Measurements from ENCODE around the gene NDUFC2.
"Not testable (repeated sequence)": the region's sequence is repeated elsewhere in the genome, so short reads cannot be mapped to it uniquely, and the experiment has no call there.

NDUFC2 gene

GRCh38 chr11:78079232-78080083 lies at the start of gene NDUFC2:
Gene NDUFC2, minus strand, starts transcription at chr11:78079862. Its CDS starts 118 bp downstream, at chr11:78079744.
- DNase-seq (ENCODE audit: low spot score) = peak; percentile 83

GRCh38 chr11:78127403-78127802 lies 47.7 kb upstream of the NDUFC2 start:
- no peak for DNase-seq (ENCODE audit: low spot score)

GRCh38 chr11:78112582-78113275 lies 33.1 kb upstream of the NDUFC2 start:
- no peak for DNase-seq (ENCODE audit: low spot score)

DNA sequence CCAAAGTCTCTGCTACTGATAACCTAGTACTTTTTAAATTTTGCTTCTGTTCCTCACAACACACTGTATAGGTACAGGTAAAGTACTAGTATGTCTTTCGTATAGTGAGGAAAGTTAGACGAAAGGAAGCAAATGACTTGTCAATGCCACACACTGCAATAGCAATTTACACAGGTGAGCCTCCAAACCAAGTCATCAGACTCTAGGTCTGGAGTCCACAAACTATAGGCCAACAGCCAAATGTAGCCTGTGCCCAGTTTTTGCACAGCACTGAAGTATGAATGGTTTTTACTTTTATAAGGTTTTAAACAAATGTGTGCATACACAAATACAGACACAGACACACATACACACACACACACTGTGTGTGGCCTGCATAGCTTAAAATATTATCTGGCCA lies 31.6 kb upstream of the NDUFC2 start:
- no peak for DNase-seq (ENCODE audit: low spot score)

DNA sequence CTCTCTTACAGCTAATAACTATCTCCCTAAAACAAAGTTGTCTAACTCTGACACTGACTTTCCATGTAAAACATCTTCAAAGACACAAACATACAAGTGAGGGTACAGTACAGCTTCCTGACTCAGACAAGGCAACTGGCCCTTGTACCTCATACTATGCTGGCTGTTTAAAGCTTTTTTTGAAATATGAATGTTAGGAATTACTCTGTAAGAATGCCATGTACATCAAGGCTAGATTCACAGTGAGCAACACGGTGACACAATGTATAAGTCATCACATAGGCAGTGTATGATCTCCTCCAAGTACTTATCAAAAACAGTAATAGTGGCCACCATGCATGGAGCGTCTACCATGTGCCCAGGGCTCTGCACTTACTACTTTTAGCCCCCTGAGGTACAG lies 31.2 kb upstream of the NDUFC2 start:
- no peak for DNase-seq (ENCODE audit: low spot score)

DNA sequence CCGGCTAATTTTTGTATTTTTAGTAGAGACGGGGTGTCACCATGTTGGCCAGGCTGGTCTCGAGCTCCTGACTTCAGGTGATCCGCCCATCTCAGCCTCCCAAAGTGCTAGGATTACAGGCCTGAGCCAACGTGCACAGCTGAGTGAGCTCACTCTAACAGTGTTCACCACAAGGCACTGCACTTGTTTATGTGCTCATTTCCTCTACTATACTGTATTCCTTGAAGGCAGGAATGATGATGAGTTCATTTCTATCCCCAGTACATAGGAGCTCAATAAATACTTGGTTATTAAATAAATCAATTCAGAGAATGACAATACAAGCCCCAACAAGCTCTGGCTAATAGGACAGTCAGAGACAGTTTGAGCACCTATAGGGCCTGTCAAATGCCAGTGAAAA lies 30.7 kb upstream of the NDUFC2 start:
- DNase-seq (ENCODE audit: low spot score) = no peak

DNA sequence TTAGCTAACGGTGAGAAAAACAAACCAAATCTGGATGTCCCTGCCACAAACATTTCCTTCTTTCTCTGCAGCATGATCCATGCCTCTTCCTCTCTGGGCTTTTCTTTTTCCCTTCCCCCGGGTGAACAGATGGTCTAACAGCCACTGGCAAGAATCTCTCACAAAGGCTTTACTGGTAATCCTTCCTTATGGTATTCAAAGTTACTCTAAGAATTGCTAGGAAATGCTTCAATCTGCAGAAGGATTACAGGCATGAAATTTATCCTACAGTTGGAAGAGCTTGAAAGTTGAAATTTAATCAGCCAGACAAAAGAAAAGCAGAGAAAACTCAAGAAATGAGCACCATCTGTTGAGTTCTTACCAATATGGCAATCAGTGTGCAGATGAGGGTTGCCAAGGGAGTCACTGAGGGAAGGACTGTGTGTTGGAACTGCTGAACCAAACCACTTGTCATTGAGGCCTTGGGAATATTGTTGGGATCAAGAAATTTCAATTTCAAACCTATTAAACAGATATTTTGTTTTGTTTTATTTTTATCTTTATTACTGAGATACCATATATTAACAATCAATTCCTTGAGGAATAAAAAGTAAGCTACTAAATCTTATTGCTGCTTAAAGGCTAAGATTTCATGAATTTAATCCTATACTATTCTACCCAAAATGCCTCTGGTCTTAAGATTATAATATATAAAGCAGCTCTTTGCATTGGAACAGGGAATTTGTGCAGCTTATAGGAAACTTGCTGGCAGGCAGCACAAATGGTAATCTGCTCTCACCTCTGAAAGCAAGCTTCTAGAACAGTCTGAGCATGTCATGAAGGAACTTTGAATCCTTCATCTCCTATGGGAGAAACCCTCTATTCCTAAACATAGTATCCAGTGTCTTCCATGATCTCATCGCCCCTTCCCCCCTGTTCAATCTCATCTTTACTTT lies 29.7 kb upstream of the NDUFC2 start:
- no peak for DNase-seq (ENCODE audit: low spot score)

DNA sequence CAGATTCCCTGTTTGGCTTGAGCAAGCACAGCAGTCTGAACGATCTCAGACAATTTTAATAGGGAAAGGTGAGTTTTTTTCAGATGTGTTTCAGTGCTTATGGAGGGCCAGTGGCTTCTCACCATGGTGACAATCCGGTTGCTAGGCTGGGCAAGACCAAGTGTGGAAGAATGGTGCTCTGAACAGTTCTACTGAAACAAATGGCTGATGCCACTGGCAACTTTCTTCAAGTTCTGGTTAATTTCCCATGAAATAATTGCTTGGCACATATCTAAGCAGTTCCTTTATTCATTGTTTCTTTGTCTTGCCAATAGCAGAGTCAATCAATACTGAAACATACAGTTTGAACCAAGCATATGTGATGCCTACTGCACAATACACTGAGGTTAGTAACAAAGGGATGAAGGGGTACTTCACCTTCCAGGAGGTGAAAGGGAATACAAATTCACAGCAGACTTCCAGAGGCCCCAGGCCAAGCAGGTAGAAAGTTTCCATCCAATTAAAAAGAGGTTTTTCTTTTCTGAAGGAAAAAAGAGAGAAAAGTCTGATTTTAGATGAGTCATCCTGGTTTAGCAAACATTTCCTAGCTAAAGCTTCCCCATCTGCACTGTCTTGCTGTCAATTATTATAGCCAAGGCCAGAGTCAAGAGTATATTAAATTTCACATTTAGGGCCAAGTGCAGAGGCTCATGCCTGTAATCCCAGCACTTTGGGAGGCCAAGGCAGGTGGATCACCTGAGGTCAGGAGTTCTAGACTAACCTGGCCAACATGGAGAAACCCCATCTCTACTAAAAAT lies 21.2 kb upstream of the NDUFC2 start:
- no peak for DNase-seq (ENCODE audit: low spot score)

- no peak for DNase-seq (ENCODE audit: low spot score)
Observed at GRCh38 chr11:78100261-78100660, 20.6 kb upstream of the NDUFC2 start.

- DNase-seq (ENCODE audit: low spot score) = no peak
Observed at GRCh38 chr11:78099666-78100065, 20.0 kb upstream of the NDUFC2 start.

DNA sequence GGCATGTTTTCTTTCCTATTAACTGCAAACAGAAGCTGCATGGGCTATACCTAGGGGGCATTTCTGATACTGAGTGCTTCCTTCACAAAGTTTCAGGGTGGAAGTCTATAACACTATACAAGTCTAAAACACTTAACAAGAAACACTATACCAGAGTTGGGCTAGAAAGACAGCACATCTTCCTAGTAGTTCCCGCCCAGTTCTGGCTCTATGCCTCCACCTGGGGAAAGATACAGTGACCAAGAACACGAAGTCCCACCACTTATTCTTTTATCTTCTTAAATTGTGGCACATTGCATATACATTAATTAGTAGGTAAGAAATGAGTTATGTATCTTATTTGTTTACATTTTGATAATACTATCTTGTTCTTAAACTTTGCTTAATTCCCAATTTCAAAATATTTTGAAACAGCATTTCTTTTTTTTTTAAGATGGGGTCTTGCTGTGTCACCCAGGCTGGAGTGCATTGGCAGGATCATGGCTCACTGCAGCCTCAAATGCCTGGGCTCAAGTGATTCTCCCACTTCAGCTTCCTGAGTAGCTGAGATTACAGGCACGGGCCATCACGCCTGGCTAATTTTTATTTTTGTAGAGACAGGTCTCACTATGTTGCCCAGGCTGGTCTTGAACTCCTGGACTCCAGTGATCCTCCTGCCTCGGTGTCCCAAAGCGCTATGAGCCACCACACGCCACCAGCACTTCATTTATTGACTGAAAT lies 18.2 kb upstream of the NDUFC2 start:
- no peak for DNase-seq (ENCODE audit: low spot score)

DNA sequence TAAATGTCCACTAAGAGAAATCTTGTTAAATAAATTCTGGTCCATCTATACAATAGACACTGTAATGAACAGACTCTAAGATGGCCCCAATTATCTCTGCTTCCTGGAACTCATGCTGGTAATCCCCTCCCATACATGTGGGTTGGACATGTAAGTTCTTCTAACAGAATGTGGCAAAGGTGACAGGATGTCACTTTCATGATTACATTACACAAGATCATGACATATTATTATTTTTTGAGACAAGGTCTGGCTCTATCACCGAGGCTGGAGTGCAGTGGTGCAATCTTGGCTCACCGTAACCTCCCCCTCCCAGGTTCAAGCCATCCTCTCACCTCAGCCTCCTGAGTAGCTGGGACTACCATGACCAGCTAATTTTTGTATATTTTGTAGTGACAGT lies 14.6 kb upstream of the NDUFC2 start:
- no peak for DNase-seq (ENCODE audit: low spot score)

GRCh38 chr11:78086521-78087074 lies 6.9 kb upstream of the NDUFC2 start:
- DNase-seq (ENCODE audit: low spot score) = not testable (repeated sequence)

DNA sequence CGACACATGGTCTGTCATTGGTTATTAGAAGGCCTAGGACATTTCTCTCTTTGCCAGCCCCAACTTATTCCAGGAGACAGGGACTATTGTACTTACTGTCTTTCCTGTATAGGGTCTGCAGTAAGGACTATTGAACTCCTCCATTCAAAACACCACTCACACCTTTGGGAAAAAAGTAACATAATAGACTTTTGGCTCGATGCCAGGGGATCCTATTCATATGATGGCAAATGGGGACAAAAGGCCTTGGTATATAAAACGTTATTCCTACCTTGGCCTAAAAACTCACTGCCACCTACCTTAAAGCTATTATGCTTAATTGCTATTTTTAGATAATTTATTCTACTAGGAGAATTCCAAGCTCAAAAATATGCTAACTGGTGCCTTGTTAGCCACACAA lies 6.3 kb upstream of the NDUFC2 start:
- peak; percentile 38 for DNase-seq (ENCODE audit: low spot score)

DNA sequence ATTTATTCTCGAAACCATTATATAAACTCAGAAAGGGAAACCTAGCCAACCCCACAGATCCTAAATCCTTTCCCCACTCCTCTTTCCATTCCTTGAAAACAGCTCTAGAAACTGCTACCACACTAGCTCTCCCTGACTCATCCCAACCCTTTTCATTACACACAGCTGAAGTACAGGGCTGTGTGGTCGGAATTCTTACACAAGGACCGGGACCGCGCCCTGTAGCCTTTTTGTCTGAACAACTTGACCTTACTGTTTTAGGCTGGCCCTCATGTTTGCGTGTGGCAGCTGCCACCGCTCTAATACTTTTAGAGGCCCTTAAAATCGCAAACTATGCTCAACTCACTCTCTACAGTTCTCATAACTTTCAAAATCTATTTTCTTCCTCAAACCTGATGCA lies 4.8 kb upstream of the NDUFC2 start:
- DNase-seq (ENCODE audit: low spot score) = not testable (repeated sequence)

- DNase-seq (ENCODE audit: low spot score) = no peak
Observed at GRCh38 chr11:78083021-78083420, 3.4 kb upstream of the NDUFC2 start.

DNA sequence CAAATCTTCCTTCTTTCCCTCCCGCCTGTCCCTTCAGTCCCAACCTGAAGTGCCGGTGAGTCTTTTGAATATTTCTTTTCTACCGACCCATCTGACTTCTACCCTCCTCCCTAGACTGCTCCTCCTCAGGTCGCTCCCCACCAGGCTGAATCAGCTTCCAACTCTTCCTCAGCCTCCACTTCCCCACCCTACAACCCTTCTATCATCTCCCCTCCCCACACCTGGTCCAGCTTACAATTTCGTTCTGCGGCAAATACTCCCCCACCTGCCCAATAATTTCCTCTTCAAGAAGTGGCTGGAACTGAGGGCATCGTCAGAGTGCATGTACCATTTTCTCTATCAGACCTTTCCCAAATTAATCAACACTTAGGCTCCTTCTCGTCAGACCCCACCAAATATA lies 2.5 kb upstream of the NDUFC2 start:
- no peak for DNase-seq (ENCODE audit: low spot score)

DNA sequence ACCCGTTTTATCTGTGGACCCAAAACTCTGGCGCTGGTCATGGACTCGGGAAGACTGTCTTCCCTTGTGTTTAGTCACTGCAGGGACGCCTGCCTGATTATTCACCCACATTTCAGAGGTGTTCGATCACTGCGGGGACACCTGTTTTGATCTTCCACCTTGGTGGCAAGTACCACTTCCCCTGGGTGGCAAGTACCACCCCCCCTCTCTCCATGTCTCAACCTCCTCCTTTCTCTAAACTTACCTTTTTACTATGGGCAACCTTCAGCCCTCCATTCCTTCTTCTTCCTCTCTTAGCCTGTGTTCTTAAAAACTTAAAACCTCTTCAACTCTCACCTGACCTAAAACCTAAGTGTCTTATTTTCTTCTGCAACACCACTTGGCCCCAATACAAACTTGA lies 1.9 kb upstream of the NDUFC2 start:
- no peak for DNase-seq (ENCODE audit: low spot score)

DNA sequence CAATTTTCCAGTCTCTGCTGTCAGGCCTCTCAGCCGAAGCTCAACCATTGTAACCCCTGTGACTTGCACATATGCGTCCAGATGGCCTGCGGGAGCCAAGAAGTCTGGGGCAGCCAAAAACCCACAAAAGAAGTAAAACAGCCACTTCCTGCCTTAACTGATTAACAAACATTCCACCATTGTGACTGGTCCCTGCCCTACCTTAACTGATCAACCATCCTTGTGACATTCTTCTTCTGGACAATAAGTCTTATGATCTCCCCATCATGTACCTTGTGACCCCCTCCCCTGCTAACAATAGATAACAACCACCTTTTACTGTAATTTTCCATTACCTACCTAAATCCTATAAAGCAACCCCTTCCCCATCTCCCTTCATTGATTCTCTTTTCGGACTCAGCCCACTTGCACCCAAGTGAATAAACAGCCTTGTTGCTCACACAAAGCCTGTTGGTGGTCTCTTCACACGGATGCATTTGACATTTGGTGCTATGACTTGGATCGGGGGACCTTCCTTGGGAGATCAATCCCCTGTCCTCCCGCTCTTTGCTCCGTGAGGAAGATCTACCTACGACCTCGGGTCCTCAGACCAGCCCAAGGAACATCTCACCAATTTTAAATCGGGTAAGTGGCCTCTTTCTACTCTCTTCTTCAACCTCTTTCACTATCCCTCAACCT lies 1.3 kb upstream of the NDUFC2 start:
- no peak for DNase-seq (ENCODE audit: low spot score)
